A673 (cell line): ENCODE data around the gene KRTAP17-1. TPM values are rescaled to one million over a fixed set of nuclear protein-coding genes. Genes with fewer than 3 reads are reported as not detected.

Experiments
- BruUV-seq: library from RNA; stranded (reverse); fragments of 400-500 nt; replicated peaks from 2 replicates; lab custom pipeline; 2021; lab: Mats Ljungman, UMichigan
- CTCF ChIA-PET: fragments of 300-600 bp; sonication (Branson Sonifier 250); formaldehyde crosslinking; loops from one replicate; lab custom pipeline; 2022; ENCODE audit warnings: antibody characterized with exemption; lab: Charles Lee
- POLR2A ChIA-PET: fragments of 300-600 bp; sonication (Branson Sonifier 250); formaldehyde crosslinking; loops from one replicate; lab custom pipeline; 2022; ENCODE audit warnings: antibody characterized with exemption; ENCODE audit not compliant: low non-redundant PET; lab: Charles Lee
- DNase-seq: peaks from one replicate; pipeline ENCODE4 v3.0.0-alpha.2; 2015; ENCODE audit warnings: low spot score
- H3K27ac ChIP-seq: fragments of 200-600 bp; sonication (generic); 2 replicates; pipeline ENCODE4 v1.5.1; 2016; ENCODE audit warnings: mixed run types, low read depth, mild to moderate bottlenecking, mixed read lengths, antibody characterized with exemption, low read length; ENCODE audit not compliant: poor library complexity, severe bottlenecking
- H3K27me3 ChIP-seq: fragments of 200-600 bp; sonication (generic); replicated peaks from 2 replicates; pipeline ENCODE4 v1.6.1; 2017; ENCODE audit warnings: mixed run types, low read depth, mild to moderate bottlenecking, mixed read lengths, antibody characterized with exemption, low read length; ENCODE audit not compliant: insufficient read depth, poor library complexity
- H3K36me3 ChIP-seq: fragments of 200-600 bp; sonication (generic); 2 replicates; pipeline ENCODE4 v1.6.1; 2016; ENCODE audit warnings: mixed run types, mild to moderate bottlenecking, mixed read lengths, antibody characterized with exemption, low read length; ENCODE audit not compliant: insufficient read depth, poor library complexity, severe bottlenecking
- H3K4me1 ChIP-seq: fragments of 200-600 bp; sonication (generic); 2 replicates; pipeline ENCODE4 v1.6.1; 2017; ENCODE audit warnings: mixed run types, mild to moderate bottlenecking, mixed read lengths, antibody characterized with exemption, low read length; ENCODE audit not compliant: insufficient read depth, poor library complexity, severe bottlenecking
- H3K4me3 ChIP-seq: fragments of 200-600 bp; sonication (generic); 2 replicates; pipeline ENCODE4 v1.5.1; 2016; ENCODE audit warnings: low read depth, mixed run types, mild to moderate bottlenecking, mixed read lengths, low read length; ENCODE audit not compliant: poor library complexity, severe bottlenecking
- H3K9me3 ChIP-seq: fragments of 200-600 bp; sonication (generic); 2 replicates; pipeline ENCODE4 v1.6.1; 2016; ENCODE audit warnings: mixed run types, low read depth, mild to moderate bottlenecking, mixed read lengths, antibody characterized with exemption, low read length; ENCODE audit not compliant: poor library complexity, severe bottlenecking
- CTCF ChIP-seq: fragments of 300-800, 200-600 bp; sonication (generic); conservative IDR thresholded peaks from 2 replicates; pipeline ENCODE4 v1.5.1; 2017; ENCODE audit warnings: low read depth, mild to moderate bottlenecking, antibody characterized with exemption, low read length, moderate library complexity, mixed read lengths
- EZH2 ChIP-seq: fragments of 200-600 bp; sonication (generic); IDR thresholded peaks from 2 replicates; pipeline ENCODE4 v1.6.1; 2017; ENCODE audit warnings: borderline replicate concordance, low read depth, mild to moderate bottlenecking, mixed read lengths, antibody characterized with exemption, low read length; ENCODE audit not compliant: poor library complexity, severe bottlenecking
- intact Hi-C: fragments of 100-400 bp; cut with micrococcal nuclease; formaldehyde crosslinking; loops from one replicate; pipeline ENCODE4 v1.10.0; 2022; ENCODE audit not compliant: unreplicated experiment
- total RNA-seq: library from RNA; stranded (reverse); gene quantifications from 2 replicates; pipeline ENCODE4 v1.2.3, GENCODE V29; 2021

The KRTAP17-1 gene
- total RNA-seq, 1 experiment from 2014 or later, result not detected

- intact Hi-C loops, result no loop called here
- Histone ChIP-seq H3K36me3 (no peaks in the 10 kb centered on the region), H3K4me1 (peaks cover 20% of the 10 kb centered on the region), H3K27ac (no peak overlapping the region), H3K27me3 (no peaks in the 10 kb centered on the region), H3K4me3 (no peak overlapping the region), H3K9me3 (no peaks in the 10 kb centered on the region)
- no peak for DNase-seq
- no TSS peak for BruUV-seq
- CTCF ChIA-PET, result no interaction called here
- POLR2A ChIA-PET, result interaction anchor here (0.7 kb wide), 1 partner anchor 141 kb away, joined by 6 read pairs; no protein-coding TSS in a partner anchor
- TF ChIP-seq CTCF (no peak), EZH2 (no peak)
Measured at GRCh38 chr17:41287050-41287449, 28.5 kb downstream of the KRTAP17-1 start.

DNA sequence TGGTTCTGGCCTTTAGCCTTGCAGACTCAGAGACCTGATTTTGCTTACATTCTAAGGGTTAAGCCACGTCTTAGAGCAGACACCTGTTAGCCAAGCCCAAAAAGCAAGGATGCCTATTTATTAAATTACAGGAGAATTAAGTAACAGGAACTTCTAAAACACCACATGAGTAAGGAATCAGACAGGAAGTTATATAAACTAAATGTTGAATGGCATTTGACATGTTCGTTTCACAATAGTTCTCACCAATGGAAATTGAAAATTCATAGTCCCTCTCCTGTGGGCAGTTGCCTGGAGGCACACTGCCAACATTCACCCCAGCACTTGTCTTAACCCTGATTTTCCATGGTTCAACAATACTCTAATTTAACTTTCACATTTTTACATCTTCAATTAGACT is 31.0 kb downstream of the KRTAP17-1 start:
- H3K27ac ChIP-seq, result no peak overlapping the region
- CTCF ChIA-PET, result no interaction called here
- no peaks in the 10 kb centered on the region for H3K27me3 ChIP-seq
- no peak overlapping the region for H3K4me3 ChIP-seq
- DNase-seq, result peak; percentile 27
- TF ChIP-seq EZH2, result no peak
- TF ChIP-seq CTCF, result no peak
- H3K4me1 ChIP-seq, result peaks cover 20% of the 10 kb centered on the region
- POLR2A ChIA-PET, result no interaction called here
- no peaks in the 10 kb centered on the region for H3K36me3 ChIP-seq
- BruUV-seq, result no TSS peak
- intact Hi-C loops, result no loop called here
- no peaks in the 10 kb centered on the region for H3K9me3 ChIP-seq

DNA sequence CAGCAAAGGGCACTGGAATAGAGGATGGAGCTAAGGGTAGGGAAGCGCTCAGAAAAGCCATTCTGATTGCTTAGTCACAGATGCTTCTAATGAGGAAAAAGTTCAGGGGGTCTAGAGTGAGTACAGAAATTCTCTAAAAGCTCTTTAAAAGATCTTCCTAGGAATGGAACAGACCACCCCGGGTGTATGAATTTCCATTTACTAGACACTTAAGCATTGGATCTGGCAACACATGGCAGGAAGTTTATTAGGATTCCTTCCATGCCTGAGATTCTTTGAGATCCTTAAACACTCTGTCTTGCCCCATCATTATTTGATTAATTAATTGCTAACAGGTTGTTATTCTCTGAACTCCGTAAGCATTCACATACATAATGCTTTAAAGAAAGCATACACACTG is 31.5 kb downstream of the KRTAP17-1 start:
- DNase-seq, result peak; percentile 52
- H3K4me3 ChIP-seq, result no peak overlapping the region
- intact Hi-C loops, result no loop called here
- ChIA-PET CTCF (no interaction called here), POLR2A (no interaction called here)
- H3K9me3 ChIP-seq, result no peaks in the 10 kb centered on the region
- no TSS peak for BruUV-seq
- H3K36me3 ChIP-seq, result no peaks in the 10 kb centered on the region
- no peaks in the 10 kb centered on the region for H3K27me3 ChIP-seq
- H3K4me1 ChIP-seq, result peaks cover 20% of the 10 kb centered on the region
- no peak overlapping the region for H3K27ac ChIP-seq
- TF ChIP-seq EZH2, result no peak
- no peak for TF ChIP-seq CTCF
